GF-D8 (cell line): ENCODE results near the gene KAZN.

Experiments
- DNase-seq: peaks from one replicate; lab custom pipeline; 2025; lab: John Stamatoyannopoulos, UW

KAZN gene

GRCh38 chr1:14794136-14794768 lies 195.8 kb downstream of the KAZN start:
- no peak for DNase-seq

GRCh38 chr1:14794906-14795305 lies 196.4 kb downstream of the KAZN start:
- DNase-seq = no peak

DNA sequence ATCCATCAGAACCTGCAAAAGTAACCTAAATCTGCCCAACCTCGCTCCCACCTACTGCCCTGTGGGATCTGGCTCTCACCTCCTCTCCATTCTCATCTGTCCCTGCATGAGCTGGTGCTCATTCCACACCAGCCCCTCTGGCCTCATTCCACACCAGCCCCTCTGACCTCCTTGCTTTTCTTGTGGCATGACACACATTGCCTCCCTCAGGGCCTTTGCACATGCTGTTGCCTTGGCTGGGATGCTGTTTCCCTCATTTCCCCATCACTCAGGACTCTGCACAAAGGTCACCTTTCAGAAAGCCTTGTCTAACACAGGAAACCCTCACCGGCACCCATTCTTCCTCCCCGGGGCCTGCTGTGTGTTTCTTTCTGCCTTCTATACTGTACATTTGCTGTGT lies 197.1 kb downstream of the KAZN start:
- no peak for DNase-seq

DNA sequence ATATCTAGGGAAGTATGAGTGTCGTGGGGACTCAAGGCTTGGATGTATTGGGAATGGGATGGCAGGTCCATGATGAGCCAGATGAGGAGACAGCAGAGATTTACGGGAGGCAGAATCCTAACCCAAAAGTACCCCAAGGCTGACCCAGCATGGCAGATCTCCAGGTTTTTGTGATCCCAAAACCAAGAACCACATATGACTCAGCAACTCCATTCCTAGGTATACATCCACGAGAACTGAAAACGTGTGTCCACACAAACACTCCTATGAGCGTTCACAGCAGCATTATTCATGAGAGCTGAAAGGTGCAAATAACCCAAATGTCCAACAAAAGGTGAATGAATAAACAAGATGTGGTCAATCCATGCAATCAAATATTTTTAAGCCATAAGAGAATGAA lies 201.5 kb downstream of the KAZN start:
- no peak for DNase-seq

- no peak for DNase-seq
Observed at GRCh38 chr1:14800500-14801076, 202.1 kb downstream of the KAZN start.

- no peak for DNase-seq
Observed at GRCh38 chr1:14803002-14803789, 204.7 kb downstream of the KAZN start.

GRCh38 chr1:14804626-14805025 lies 206.1 kb downstream of the KAZN start:
- DNase-seq = no peak

- DNase-seq = no peak
Observed at GRCh38 chr1:14806772-14807171, 208.3 kb downstream of the KAZN start.

- DNase-seq = no peak
Observed at GRCh38 chr1:14808768-14809167, 210.3 kb downstream of the KAZN start.

DNA sequence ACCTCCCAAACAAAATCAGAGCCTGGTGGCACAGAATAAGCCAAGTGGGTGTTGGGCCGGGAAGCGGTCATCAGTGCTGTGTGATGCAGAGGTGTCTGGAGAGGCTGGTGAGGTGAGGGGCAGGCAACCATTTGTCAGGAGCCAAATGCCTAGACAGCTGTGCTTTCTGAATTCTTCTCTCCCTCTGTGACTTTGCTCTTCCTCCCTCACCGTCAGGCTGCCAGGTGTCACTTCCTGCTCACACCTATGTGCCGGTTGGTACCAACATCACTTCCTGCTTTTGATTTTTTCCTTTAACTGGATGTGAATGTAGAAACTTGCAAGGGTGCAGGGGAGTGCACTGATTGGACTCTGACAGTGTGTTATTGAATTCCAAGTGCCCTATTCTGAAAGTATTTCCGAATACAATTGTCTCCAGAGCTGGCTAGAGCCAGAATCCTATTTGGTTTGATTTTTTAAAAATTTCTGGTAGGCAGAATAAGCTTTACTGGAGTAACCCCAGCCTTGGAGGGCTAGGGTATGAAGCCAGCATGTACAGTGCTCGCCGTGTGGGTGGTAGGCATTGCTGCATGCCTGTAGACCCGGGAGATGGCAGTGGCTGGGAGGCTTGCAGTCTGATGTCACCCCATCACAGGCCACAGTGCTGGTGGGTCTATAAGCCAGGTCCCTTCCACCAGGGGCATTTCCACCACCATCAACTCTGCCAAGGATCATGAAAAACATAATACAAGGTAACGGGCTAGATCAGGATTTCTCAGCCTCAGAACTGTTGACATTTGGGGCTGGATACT lies 210.9 kb downstream of the KAZN start:
- DNase-seq = no peak

- no peak for DNase-seq
Observed at GRCh38 chr1:14810595-14811361, 212.3 kb downstream of the KAZN start.

DNA sequence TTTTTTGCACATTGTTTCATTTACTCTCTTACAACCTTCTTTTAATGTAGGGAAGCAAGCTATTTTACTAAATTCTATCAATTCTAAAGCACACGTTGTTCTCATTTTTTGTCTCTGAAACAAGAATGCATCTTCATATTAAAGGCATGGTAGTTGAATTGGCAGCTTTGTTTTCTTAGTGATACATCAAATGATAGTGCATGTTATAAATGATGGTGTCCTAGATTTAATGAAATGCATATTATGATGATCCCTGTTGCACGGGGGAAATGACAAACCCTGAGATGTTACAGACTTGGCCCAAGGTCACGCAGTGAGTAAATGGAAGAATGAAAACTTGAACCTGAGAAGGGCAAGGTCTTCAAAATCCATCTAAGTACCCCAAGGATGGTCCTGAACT lies 213.1 kb downstream of the KAZN start:
- DNase-seq = no peak

- DNase-seq = no peak
Observed at GRCh38 chr1:14812189-14812588, 213.7 kb downstream of the KAZN start.

- no peak for DNase-seq
Observed at GRCh38 chr1:14815175-14815877, 216.8 kb downstream of the KAZN start.

- no peak for DNase-seq
Observed at GRCh38 chr1:14817223-14818170, 219.0 kb downstream of the KAZN start.

DNA sequence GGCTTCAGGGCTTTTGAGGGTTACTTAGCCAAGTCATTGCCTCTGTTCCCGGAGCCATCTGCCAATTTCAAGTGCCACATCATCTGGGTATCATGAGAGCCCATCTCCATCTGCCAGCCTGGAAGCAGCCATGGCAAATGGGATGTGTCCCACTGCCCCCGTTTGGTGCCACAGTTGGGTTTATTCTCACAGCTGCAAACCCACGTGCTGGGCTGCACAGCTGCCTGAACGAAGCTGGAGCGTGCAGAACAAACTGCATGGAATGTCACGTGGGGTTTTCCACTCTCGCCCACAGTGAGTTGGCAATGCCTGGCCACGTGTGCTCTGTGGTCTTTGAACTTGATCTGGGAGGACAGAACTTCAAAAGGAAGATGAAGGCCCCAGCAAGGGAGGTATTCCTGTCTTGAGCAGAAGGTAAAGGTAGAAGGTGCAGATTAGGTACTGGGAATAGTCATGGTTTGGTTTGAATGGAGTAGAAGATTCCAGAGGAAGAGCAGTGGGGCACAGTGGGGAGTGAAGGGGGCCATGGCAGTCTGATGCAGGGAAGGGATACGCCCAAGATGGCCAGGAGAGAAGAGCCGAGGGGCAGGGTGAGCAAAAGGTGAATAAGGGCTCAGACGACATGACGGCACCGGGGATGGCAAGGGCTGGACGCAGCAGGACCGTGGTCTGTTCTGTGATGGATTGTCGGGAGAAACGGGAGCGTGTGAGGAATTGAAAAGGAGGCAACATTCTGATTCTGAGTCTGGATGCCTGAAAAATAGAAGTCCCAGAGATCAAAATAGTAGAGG lies 222.0 kb downstream of the KAZN start:
- DNase-seq = no peak

GRCh38 chr1:14822493-14822892 lies 224.0 kb downstream of the KAZN start:
- no peak for DNase-seq

- no peak for DNase-seq
Observed at GRCh38 chr1:14822996-14823395, 224.5 kb downstream of the KAZN start.

- DNase-seq = no peak
Observed at GRCh38 chr1:14824314-14824915, 225.9 kb downstream of the KAZN start.
